Globus pallidus (tissue), 1 donor: ENCODE data around the gene ACAD9.
A peak's percentile ranks its signal among the peaks of the same experiment; 100 is the strongest.
"Not testable (repeated sequence)": the region's sequence is repeated elsewhere in the genome, so short reads cannot be mapped to it uniquely, and the experiment has no call there.

Source experiments
- DNase-seq: peaks from one replicate; pipeline ENCODE4 v3.0.0-alpha.2; 2015; ENCODE audit warnings: low spot score

ACAD9 gene

DNA sequence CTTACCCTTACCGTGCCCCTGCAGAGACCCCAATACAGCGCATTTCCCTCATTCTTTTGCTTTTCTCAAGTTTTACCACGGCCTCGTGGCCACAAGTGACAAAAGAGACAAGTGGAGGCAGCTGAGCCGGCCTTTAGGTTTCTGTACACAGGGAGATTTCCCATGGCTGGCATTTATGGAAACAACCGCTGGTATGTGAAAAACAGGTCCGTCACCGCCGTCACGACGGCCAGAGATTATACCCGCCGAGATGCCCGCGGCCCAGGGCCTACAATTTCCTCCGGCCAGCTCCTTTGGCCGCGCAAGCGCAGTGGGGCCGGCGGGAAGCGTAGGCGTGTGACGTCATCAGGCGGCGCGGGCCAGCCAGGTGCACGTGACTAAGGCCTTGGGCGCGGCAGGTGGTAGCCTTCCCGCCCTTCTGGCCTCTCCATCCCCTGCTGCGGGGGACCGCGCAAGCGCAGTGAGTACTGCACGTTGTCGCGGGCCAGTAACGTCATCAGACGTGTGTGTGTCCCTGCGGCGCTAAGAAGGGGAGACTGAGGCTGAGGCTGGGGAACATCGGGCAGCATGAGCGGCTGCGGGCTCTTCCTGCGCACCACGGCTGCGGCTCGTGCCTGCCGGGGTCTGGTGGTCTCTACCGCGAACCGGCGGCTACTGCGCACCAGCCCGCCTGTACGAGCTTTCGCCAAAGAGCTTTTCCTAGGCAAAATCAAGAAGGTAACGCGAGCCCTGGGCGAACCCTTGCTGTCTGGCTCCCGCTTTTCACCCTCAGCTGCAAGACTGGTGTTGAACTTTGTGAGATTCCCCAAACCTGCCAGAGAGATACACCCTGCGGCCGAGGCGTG, at the start of gene ACAD9:
Gene ACAD9 (plus strand): TSS at position 496 of the 845 bp plus-strand sequence. CDS start 72 bp downstream, at position 568.
- peak; percentile 97 for DNase-seq

GRCh38 chr3:128829925-128830625, 49.3 kb upstream of the ACAD9 start:
- not testable (repeated sequence) for DNase-seq

DNA sequence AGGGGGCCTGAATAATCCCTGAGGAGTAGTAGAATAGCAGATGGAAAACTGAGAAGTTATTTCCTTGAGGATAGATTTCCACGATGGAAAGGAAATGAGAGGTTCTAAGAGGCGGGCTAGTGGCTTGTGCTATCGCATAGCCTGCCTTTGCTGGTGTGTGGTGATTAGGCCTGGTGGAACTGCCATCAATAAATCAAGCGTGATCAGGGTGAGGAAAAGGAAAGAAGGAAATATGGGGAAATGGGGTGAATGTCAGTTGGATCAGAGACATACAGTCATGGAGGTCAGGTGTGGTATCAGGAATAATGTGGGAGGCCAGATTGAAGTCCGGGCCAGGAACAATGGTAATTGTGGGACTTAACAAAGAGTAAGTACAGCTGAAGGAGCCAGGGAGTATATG, 48.7 kb upstream of the ACAD9 start:
- not testable (repeated sequence) for DNase-seq

- not testable (repeated sequence) for DNase-seq
These were observed 46.4 kb upstream of the ACAD9 start for GRCh38 chr3:128832979-128833378.

DNA sequence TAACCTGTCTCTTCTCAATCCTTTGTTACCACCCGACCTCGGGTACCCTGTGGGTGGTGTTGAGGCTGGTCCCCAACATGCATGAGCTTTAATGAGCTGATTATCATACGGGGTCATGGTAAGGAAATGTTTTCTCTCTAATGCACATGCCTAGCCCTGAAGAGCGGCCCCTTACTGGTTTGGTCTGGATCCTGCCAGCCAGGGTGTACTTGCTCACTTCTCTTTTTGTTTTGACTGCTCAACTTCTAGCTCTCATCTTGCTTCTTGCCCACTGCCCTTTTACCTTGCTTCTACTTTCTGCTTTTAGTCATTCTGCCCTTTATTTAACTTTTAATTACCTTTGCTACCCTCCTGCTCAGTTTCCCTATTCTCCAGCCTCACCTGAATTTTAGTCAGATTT, 44.3 kb upstream of the ACAD9 start:
- no peak for DNase-seq

GRCh38 chr3:128841926-128842920, 37.2 kb upstream of the ACAD9 start:
- DNase-seq = no peak

GRCh38 chr3:128844502-128844901, 34.9 kb upstream of the ACAD9 start:
- DNase-seq = peak; percentile 44

GRCh38 chr3:128845119-128845777, 34.2 kb upstream of the ACAD9 start:
- DNase-seq = no peak

GRCh38 chr3:128845778-128846485, 33.5 kb upstream of the ACAD9 start:
- peak; percentile 80 for DNase-seq

GRCh38 chr3:128846486-128846891, 32.9 kb upstream of the ACAD9 start:
- DNase-seq = no peak

GRCh38 chr3:128847666-128848370, 31.6 kb upstream of the ACAD9 start:
- DNase-seq = no peak

- DNase-seq = no peak
These were observed 30.5 kb upstream of the ACAD9 start for GRCh38 chr3:128848936-128849335.

- DNase-seq = no peak
These were observed 29.4 kb upstream of the ACAD9 start for GRCh38 chr3:128849911-128850455.

DNA sequence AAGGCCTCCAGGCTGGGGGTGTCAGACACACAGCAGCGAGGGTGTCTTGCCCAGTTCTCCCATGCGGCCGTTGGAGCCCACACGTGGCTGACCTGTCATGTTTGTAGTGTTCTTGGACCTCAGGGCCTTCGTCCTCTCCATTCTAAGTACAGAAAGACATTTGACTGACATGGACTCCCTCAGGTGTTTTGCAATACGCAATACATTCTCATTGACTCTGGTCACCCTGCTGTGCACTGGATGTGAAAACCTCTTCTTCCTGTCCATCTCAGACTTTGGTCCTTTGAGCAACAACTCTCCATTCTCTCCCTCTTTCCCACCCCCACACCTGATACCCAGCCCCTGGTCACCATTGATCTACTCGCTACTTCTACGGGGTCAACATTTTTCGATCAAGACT, 28.9 kb upstream of the ACAD9 start:
- DNase-seq = no peak

DNA sequence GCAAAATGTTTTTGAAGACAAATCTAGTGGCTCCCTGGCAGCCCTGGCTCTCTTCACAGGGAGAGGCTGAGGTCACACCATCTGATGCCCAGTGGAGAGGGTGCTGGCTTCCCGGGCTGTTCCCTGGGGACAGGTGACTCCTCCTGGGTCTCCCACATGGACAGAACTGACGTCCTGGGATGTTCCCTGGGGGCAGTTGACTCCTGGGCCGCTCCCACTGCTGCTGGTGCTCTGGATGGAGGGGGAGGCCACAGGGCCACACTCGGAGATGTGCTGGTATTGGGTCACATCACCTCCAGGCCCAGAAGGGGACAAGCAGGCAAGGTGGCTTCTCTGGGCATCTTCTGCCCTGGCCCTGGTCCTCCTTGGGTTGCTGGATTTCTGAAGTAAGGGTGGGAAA, 27.8 kb upstream of the ACAD9 start:
- no peak for DNase-seq

GRCh38 chr3:128853826-128854225, 25.6 kb upstream of the ACAD9 start:
- DNase-seq = no peak

DNA sequence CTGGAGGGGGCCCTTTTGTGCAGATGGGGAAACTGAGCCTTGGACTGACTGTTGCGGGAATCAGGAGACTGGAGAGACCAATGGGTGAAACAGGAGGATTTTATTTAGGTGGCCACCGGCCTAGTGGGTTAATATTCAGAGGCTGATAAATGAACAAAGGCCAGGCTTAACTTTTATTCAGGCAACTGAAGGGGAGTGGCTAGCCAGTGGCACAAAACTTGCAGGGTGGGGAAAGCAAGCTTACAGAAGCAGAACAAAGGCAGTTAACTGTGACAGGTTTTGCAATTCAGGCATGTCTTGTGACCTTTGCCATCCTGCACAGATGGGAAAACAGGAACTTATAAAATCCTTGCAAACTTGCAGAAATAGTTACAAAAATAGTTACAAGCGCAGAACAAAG, 24.9 kb upstream of the ACAD9 start:
- DNase-seq = no peak

- no peak for DNase-seq
These were observed 23.9 kb upstream of the ACAD9 start for GRCh38 chr3:128855569-128855968.

DNA sequence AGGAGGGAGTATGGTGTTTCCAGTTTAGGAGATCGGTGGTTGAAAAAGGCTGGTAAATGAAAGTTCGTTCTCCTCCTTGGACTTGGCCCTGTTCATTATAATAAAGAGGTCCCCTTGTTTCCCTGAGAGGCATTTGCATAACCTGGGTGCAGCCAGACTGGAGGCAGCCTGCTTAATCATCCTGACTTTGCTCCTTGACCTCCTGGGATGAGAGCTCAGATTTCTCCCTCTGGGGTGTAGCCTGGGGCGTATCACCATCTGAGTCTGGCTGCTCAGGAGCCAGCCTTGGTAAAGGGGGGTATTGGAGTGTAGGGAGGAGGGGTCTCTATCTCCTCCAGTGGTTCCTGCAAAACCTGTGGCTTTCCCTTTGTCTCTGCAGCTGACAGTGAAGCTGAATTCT, 21.3 kb upstream of the ACAD9 start:
- no peak for DNase-seq

- no peak for DNase-seq
These were observed 19.8 kb upstream of the ACAD9 start for GRCh38 chr3:128859630-128860029.
